IMR-90 (cell line): Measurements from ENCODE around the gene LRRC14B. TPM values are rescaled to one million over a fixed set of nuclear protein-coding genes. Genes with fewer than 3 reads are reported as not detected.

Experiments used
- ATAC-seq: fragments of 200-7000 bp; cut with Tn5 transposase; 2 replicates; pipeline ENCODE4 v1.9.1; 2020; ENCODE audit warnings: low read depth, mild to moderate bottlenecking, moderate library complexity
- BruUV-seq: library from RNA; stranded (reverse); fragments of 400-500 nt; replicated peaks from 2 replicates; lab custom pipeline; 2021; lab: Mats Ljungman, UMichigan
- CTCF ChIA-PET: fragments of 300-600 bp; formaldehyde crosslinking; extraction: SDS; loops from one replicate; lab custom pipeline; 2021; ENCODE audit warnings: antibody characterized with exemption; lab: Yijun Ruan, JAX
- POLR2A ChIA-PET: fragments of 300-600 bp; sonication (Branson Sonifier 250); formaldehyde crosslinking; loops from one replicate; lab custom pipeline; 2022; ENCODE audit warnings: antibody characterized with exemption; ENCODE audit not compliant: unreplicated experiment; lab: Charles Lee
- DNase-seq: peaks from one replicate; pipeline ENCODE4 v3.0.0; 2013
- H2AFZ ChIP-seq: replicated peaks from 2 replicates; pipeline ENCODE3; 2013; ENCODE audit warnings: low read length, mild to moderate bottlenecking; ENCODE audit not compliant: poor library complexity
- H2AK5ac ChIP-seq: 2 replicates; pipeline ENCODE4 v1.6.1; 2013; ENCODE audit warnings: low read depth, low read length, inconsistent platforms
- H2AK9ac ChIP-seq: replicated peaks from 2 replicates; pipeline ENCODE3; 2013; ENCODE audit warnings: mild to moderate bottlenecking, low read depth, low read length, moderate library complexity; ENCODE audit not compliant: poor library complexity
- H2BK120ac ChIP-seq: 2 replicates; pipeline ENCODE4 v1.6.1; 2013; ENCODE audit warnings: low read depth, low read length, inconsistent platforms
- H2BK15ac ChIP-seq: 3 replicates; pipeline ENCODE4 v1.6.1; 2013; ENCODE audit warnings: low read depth, low read length, inconsistent platforms
- H2BK20ac ChIP-seq: 2 replicates; pipeline ENCODE4 v1.6.1; 2013; ENCODE audit warnings: low read depth, mild to moderate bottlenecking, inconsistent platforms, low read length, moderate library complexity
- H2BK5ac ChIP-seq: 2 replicates; pipeline ENCODE4 v1.6.1; 2013; ENCODE audit warnings: mild to moderate bottlenecking, low read depth, low read length, inconsistent platforms; ENCODE audit not compliant: poor library complexity, severe bottlenecking
- H3K14ac ChIP-seq: replicated peaks from 2 replicates; pipeline ENCODE4 v1.6.1; 2013; ENCODE audit warnings: low read depth, low read length, inconsistent platforms
- H3K18ac ChIP-seq: 2 replicates; pipeline ENCODE4 v1.6.1; 2013; ENCODE audit warnings: low read depth, low read length, control low read depth
- H3K23ac ChIP-seq: 2 replicates; pipeline ENCODE4 v1.6.1; 2013; ENCODE audit warnings: low read depth, low read length, inconsistent platforms
- H3K27ac ChIP-seq: 2 replicates; pipeline ENCODE4 v1.5.1; 2013; ENCODE audit warnings: mild to moderate bottlenecking, control low read depth, low read length; ENCODE audit not compliant: insufficient read depth
- H3K27me3 ChIP-seq: 2 replicates; pipeline ENCODE4 v1.6.1; 2013; ENCODE audit warnings: low read length; ENCODE audit not compliant: control insufficient read depth, insufficient read depth
- H3K36me3 ChIP-seq: 2 replicates; pipeline ENCODE4 v1.6.1; 2013; ENCODE audit warnings: low read length, mixed read lengths; ENCODE audit not compliant: control insufficient read depth, insufficient read depth
- H3K4ac ChIP-seq: 2 replicates; pipeline ENCODE4 v1.6.1; 2013; ENCODE audit warnings: low read depth, low read length, inconsistent platforms
- H3K4me1 ChIP-seq: 2 replicates; pipeline ENCODE4 v1.6.1; 2013; ENCODE audit warnings: low read length, mixed read lengths; ENCODE audit not compliant: control insufficient read depth, insufficient read depth
- H3K4me2 ChIP-seq: 2 replicates; pipeline ENCODE4 v1.6.1; 2013; ENCODE audit warnings: low read depth, mild to moderate bottlenecking, control low read depth, low read length, moderate library complexity
- H3K4me3 ChIP-seq: 2 replicates; pipeline ENCODE4 v1.5.1; 2013; ENCODE audit warnings: low read depth, mild to moderate bottlenecking, control low read depth, low read length, moderate library complexity; ENCODE audit not compliant: insufficient read depth
- H3K56ac ChIP-seq: 2 replicates; pipeline ENCODE4 v1.6.1; 2013; ENCODE audit warnings: low read length, inconsistent platforms; ENCODE audit not compliant: insufficient read depth; ENCODE audit errors: extremely low read depth
- H3K79me1 ChIP-seq, 2 experiments: 2 replicates each; pipeline ENCODE4 v1.6.1; 2013; ENCODE audit warnings: low read length in 2 of 2, inconsistent platforms in 1 of 2, low read depth in 1 of 2
- H3K9ac ChIP-seq: 2 replicates; pipeline ENCODE4 v1.6.1; 2013; ENCODE audit warnings: low read depth, low read length, control low read depth
- H3K9me1 ChIP-seq: 2 replicates; pipeline ENCODE4 v1.6.1; 2013; ENCODE audit warnings: low read length, inconsistent platforms; ENCODE audit not compliant: insufficient read depth
- H3K9me3 ChIP-seq: 2 replicates; pipeline ENCODE4 v1.6.1; 2013; ENCODE audit warnings: low read length; ENCODE audit not compliant: control insufficient read depth, insufficient read depth
- H4K20me1 ChIP-seq: 2 replicates; pipeline ENCODE4 v1.6.1; 2013; ENCODE audit warnings: low read length, inconsistent platforms; ENCODE audit not compliant: insufficient read depth
- H4K5ac ChIP-seq: 2 replicates; pipeline ENCODE4 v1.6.1; 2013; ENCODE audit warnings: mild to moderate bottlenecking, low read depth, low read length, control low read depth
- H4K8ac ChIP-seq, 2 experiments: 2 replicates each; pipeline ENCODE4 v1.6.1; 2013; ENCODE audit warnings: low read depth in 2 of 2, low read length in 2 of 2, control low read depth in 1 of 2, inconsistent platforms in 1 of 2
- H4K91ac ChIP-seq: 2 replicates; pipeline ENCODE4 v1.6.1; 2013; ENCODE audit warnings: low read depth, low read length, inconsistent platforms; ENCODE audit not compliant: insufficient read depth
- BHLHE40 ChIP-seq: fragments of 150-350 bp; IDR thresholded peaks from 2 replicates; pipeline ENCODE4 v1.6.1; 2016; ENCODE audit warnings: mild to moderate bottlenecking, low read depth, low read length
- CEBPB ChIP-seq: IDR thresholded peaks from 2 replicates; pipeline ENCODE4 v1.6.1; 2012; ENCODE audit warnings: low read depth, low read length, improper control_type of control experiment
- CHD1 ChIP-seq: IDR thresholded peaks from 2 replicates; pipeline ENCODE4 v1.6.1; 2012; ENCODE audit warnings: low read depth, low read length, improper control_type of control experiment
- CTCF ChIP-seq: conservative IDR thresholded peaks from 2 replicates; pipeline ENCODE4 v1.5.1; 2012; ENCODE audit warnings: mild to moderate bottlenecking, low read depth, low read length, improper control_type of control experiment
- ELK1 ChIP-seq: fragments of 150-350 bp; IDR thresholded peaks from 2 replicates; pipeline ENCODE4 v1.6.1; 2016; ENCODE audit warnings: low read depth, mild to moderate bottlenecking, low read length, moderate library complexity, borderline replicate concordance
- FOS ChIP-seq: fragments of 150-350 bp; IDR thresholded peaks from 2 replicates; pipeline ENCODE4 v1.6.1; 2016; ENCODE audit warnings: low read depth, low read length
- MAFK ChIP-seq: IDR thresholded peaks from 2 replicates; pipeline ENCODE4 v1.6.1; 2012; ENCODE audit warnings: low read depth, low read length, improper control_type of control experiment
- MAZ ChIP-seq: IDR thresholded peaks from 2 replicates; pipeline ENCODE4 v1.6.1; 2012; ENCODE audit warnings: low read depth, mild to moderate bottlenecking, low read length, improper control_type of control experiment, moderate library complexity, borderline replicate concordance
- MXI1 ChIP-seq: IDR thresholded peaks from 2 replicates; pipeline ENCODE4 v1.6.1; 2012; ENCODE audit warnings: low read depth, mild to moderate bottlenecking, low read length, moderate library complexity, borderline replicate concordance
- NFE2L2 ChIP-seq: fragments of 150-350 bp; IDR thresholded peaks from 2 replicates; pipeline ENCODE4 v1.6.1; 2016; ENCODE audit warnings: low read depth, mild to moderate bottlenecking, low read length
- POLR2A ChIP-seq: IDR thresholded peaks from 2 replicates; pipeline ENCODE4 v1.6.1; 2012; ENCODE audit warnings: mild to moderate bottlenecking, low read depth, low read length
- RAD21 ChIP-seq: IDR thresholded peaks from 2 replicates; pipeline ENCODE4 v1.6.1; 2012; ENCODE audit warnings: low read length, improper control_type of control experiment
- RCOR1 ChIP-seq: IDR thresholded peaks from 2 replicates; pipeline ENCODE4 v1.6.1; 2012; ENCODE audit warnings: mild to moderate bottlenecking, low read length, improper control_type of control experiment; ENCODE audit not compliant: insufficient replicate concordance
- RFX5 ChIP-seq: IDR thresholded peaks from 2 replicates; pipeline ENCODE4 v1.8.0; 2012; ENCODE audit warnings: low read depth, mild to moderate bottlenecking, low read length, moderate library complexity
- SMC3 ChIP-seq: fragments of 150-350 bp; IDR thresholded peaks from 2 replicates; pipeline ENCODE4 v1.6.1; 2016; ENCODE audit warnings: low read depth, mild to moderate bottlenecking, antibody characterized with exemption, low read length, moderate library complexity
- USF2 ChIP-seq: fragments of 150-350 bp; IDR thresholded peaks from 2 replicates; pipeline ENCODE4 v1.6.1; 2017; ENCODE audit warnings: mild to moderate bottlenecking, antibody characterized with exemption, low read length, low read depth
- WGBS, 2 experiments: methylation state at CpG; one replicate each; pipeline versions ENCODE4 v1.1.5 to v1.1.7; 2013; ENCODE audit warnings: missing lambda C conversion rate in 2 of 2; ENCODE audit not compliant: insufficient read length in 1 of 2; ENCODE audit errors: extremely low coverage in 2 of 2; 5-methylcytosine and 5-hydroxymethylcytosine counted together
- dilution Hi-C: fragments of 300-500 bp; cut with HindIII; formaldehyde crosslinking; loops from one replicate; pipeline ENCODE4 v1.14.3; 2018; ENCODE audit warnings: low sequenced_read_pairs; ENCODE audit not compliant: unreplicated experiment
- in situ Hi-C: fragments of 300-500 bp; cut with MboI; formaldehyde crosslinking; loops from 3 replicates; pipeline ENCODE4 v1.14.3; 2019; ENCODE audit warnings: low sequenced_read_pairs, inconsistent platforms, mixed read lengths
- intact Hi-C: fragments of 100-400 bp; cut with micrococcal nuclease; formaldehyde crosslinking; loops from 2 replicates; pipeline ENCODE4 v1.10.0; 2022
- polyA plus RNA-seq, 3 experiments: library from polyadenylated mRNA; depleted of rRNA; stranded (reverse); fragments of >200 nt; gene quantifications; 2 replicates each; pipeline ENCODE4 v1.2.3, GENCODE V29; 2012; ENCODE audit warnings: low replicate concordance in 1 of 3
- total RNA-seq: library from RNA; depleted of rRNA; stranded (reverse); fragments of >200 nt; gene quantifications from 2 replicates; pipeline ENCODE4 v1.2.3, GENCODE V29; 2012

Gene LRRC14B
- total and polyA plus RNA-seq, 2 of the 4 experiments (the other 2 are of a cell fraction) = not detected

GRCh38 chr5:157126-157715 lies 34.1 kb upstream of the LRRC14B start:
- BruUV-seq = no TSS peak
- H3K4me2 ChIP-seq = no peak overlapping the region
- CTCF ChIA-PET = no interaction called here
- H3K36me3 ChIP-seq = no peaks in the 10 kb centered on the region
- no peak overlapping the region for H3K14ac ChIP-seq
- H4K91ac ChIP-seq = no peak overlapping the region
- no peak overlapping the region for H4K8ac ChIP-seq
- 98% methylated on average over 8 of the region's 12 CpGs; no CpG with 5 or more reads in 1 of the 2 experiments for WGBS, 2 experiments
- no peak overlapping the region for H2BK20ac ChIP-seq
- H2AK9ac ChIP-seq = no peak overlapping the region
- H3K56ac ChIP-seq = no peak overlapping the region
- in situ Hi-C loops (no loop called here), intact Hi-C loops (no loop called here), dilution Hi-C loops (no loop called here)
- H3K4me3 ChIP-seq = no peak overlapping the region
- H2BK120ac ChIP-seq = no peak overlapping the region
- no peaks in the 10 kb centered on the region for H4K20me1 ChIP-seq
- no peak for TF ChIP-seq CEBPB
- TF ChIP-seq MAZ = no peak
- TF ChIP-seq NFE2L2 = no peak
- TF ChIP-seq MXI1 = no peak
- no peak for TF ChIP-seq USF2
- TF ChIP-seq SMC3 = no peak
- no peak for TF ChIP-seq RAD21
- TF ChIP-seq CHD1 = no peak
- no peak for TF ChIP-seq CTCF
- TF ChIP-seq FOS = no peak
- TF ChIP-seq RCOR1 = no peak
- no peak for TF ChIP-seq RFX5
- TF ChIP-seq BHLHE40 = no peak
- TF ChIP-seq POLR2A = no peak
- TF ChIP-seq ELK1 = no peak
- TF ChIP-seq MAFK = no peak
- POLR2A ChIA-PET = no interaction called here
- H3K9me1 ChIP-seq = peaks cover 10% of the 10 kb centered on the region; the same call in 1 of the 2 replicates
- no peak overlapping the region for H2AFZ ChIP-seq
- no peak overlapping the region for H3K27ac ChIP-seq
- no peak overlapping the region for H3K18ac ChIP-seq
- H4K5ac ChIP-seq = no peak overlapping the region
- H3K4me1 ChIP-seq = peaks cover 12% of the 10 kb centered on the region
- H3K23ac ChIP-seq = no peak overlapping the region
- H3K9ac ChIP-seq = no peak overlapping the region
- H2AK5ac ChIP-seq = no peak overlapping the region
- DNase-seq (no peak), ATAC-seq (no peak)
- no peaks in the 10 kb centered on the region for H3K79me1 ChIP-seq
- no peak overlapping the region for H2BK5ac ChIP-seq
- H3K4ac ChIP-seq = no peak overlapping the region
- no peaks in the 10 kb centered on the region for H3K27me3 ChIP-seq
- H3K9me3 ChIP-seq = no peaks in the 10 kb centered on the region
- H2BK15ac ChIP-seq = no peak overlapping the region
